RPMI8226 (cell line): ENCODE measurements around the gene ZBTB42.
"Not testable (repeated sequence)": the region's sequence is repeated elsewhere in the genome, so short reads cannot be mapped to it uniquely, and the experiment has no call there.

ENCODE experiments used
- DNase-seq: peaks from one replicate; pipeline ENCODE4 v3.0.0-alpha.2; 2015

The ZBTB42 gene

DNA sequence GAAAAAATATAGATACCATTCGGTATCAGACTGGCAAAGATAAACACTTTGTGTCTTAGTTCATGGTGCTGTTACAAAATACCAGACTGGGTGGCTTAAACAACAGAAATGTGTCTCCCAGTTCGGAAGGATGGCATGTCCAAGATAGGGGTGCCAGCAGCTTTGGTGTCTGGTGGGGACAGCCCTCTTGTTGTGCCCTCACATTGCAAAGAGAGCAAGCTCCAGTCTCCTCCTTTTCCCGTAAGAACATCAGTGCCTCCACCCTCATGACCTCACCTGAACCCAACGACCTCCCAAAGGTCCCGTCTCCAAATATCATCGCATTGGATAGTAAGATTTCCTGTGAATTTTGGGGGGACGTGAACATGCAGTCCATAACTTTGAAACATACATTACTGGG, 12.4 kb downstream of the ZBTB42 start:
- no peak for DNase-seq

- not testable (repeated sequence) for DNase-seq
Measured at GRCh38 chr14:104814701-104815100, 13.8 kb downstream of the ZBTB42 start.

DNA sequence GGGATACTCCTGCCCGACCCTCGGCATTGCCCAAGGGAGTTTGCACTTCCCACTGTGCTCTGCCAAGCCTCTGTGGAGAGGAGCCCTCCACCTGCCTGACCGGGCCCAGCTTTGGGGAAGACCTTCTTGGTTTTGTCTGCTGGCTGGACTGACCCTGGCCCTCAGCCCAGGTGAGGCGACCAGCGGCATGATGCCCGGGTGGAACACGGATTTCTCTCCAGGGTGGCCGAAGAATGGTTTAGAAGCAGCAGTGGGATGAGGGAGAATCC, 15.6 kb downstream of the ZBTB42 start:
- DNase-seq, result no peak

GRCh38 chr14:104817930-104818713, 17.2 kb downstream of the ZBTB42 start:
- no peak for DNase-seq

- DNase-seq, result no peak
Measured at GRCh38 chr14:104818714-104819161, 17.8 kb downstream of the ZBTB42 start.

- no peak for DNase-seq
Measured at GRCh38 chr14:104819361-104819781, 18.5 kb downstream of the ZBTB42 start.

- DNase-seq, result peak; percentile 13
Measured at GRCh38 chr14:104820669-104821228, 19.8 kb downstream of the ZBTB42 start.

- no peak for DNase-seq
Measured at GRCh38 chr14:104821229-104821945, 20.5 kb downstream of the ZBTB42 start.

- DNase-seq, result no peak
Measured at GRCh38 chr14:104821971-104822608, 21.2 kb downstream of the ZBTB42 start.

- no peak for DNase-seq
Measured at GRCh38 chr14:104822821-104823615, 22.1 kb downstream of the ZBTB42 start.

- DNase-seq, result no peak
Measured at GRCh38 chr14:104824353-104824997, 23.6 kb downstream of the ZBTB42 start.

DNA sequence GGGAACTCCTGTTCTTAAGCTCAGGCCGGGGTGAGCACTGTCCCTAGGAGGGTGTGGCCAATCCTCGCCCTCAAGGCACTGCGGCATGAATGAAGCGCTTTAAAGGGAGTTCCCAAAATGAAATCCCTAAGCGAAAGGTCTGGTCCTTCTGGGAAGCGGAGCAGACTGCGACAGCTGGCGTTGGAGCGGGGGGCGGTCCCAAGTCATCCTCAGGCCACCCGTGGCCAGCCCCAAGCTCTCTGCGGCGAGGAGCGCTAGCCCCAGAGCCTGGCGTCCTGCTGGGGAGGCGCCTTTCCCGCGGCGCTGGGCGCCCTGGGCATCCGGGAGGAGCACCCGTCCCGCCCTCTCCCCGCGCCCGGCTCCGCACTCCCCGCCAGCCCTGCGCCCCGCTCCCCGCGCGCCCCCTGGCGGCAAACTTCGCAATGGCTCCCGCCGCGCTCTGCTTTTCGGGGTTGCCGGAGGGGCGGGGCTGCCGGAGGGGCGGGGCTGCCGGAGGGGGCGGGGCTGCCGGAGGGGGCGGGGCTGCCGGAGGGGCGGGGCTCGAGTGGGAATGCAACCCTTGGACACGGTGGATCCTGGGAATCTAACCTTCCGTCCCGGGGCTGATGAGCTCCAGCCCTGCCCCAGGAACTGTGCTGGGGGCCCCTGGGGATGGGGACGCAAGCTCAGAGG, 25.4 kb downstream of the ZBTB42 start:
- peak; percentile 81 for DNase-seq

DNA sequence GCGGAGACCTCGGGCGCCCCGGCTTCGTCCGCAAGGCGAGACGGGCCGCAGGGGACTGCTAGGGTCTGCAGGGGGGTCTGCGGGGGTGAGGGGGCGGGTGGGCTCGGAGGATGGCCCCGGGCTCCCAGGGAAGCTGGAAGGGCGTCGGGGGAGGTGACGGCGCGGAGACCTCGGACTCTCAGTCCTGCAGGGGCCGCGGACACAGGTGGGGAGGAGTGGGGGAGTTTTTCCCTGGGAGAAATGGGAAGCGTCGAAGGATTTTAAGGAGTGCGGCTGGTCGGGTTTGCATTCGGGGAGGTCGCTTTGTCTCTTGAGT, 25.9 kb downstream of the ZBTB42 start:
- no peak for DNase-seq

- DNase-seq, result peak; percentile 65
Measured at GRCh38 chr14:104827177-104828055, 26.5 kb downstream of the ZBTB42 start.

- no peak for DNase-seq
Measured at GRCh38 chr14:104830781-104831180, 29.9 kb downstream of the ZBTB42 start.

DNA sequence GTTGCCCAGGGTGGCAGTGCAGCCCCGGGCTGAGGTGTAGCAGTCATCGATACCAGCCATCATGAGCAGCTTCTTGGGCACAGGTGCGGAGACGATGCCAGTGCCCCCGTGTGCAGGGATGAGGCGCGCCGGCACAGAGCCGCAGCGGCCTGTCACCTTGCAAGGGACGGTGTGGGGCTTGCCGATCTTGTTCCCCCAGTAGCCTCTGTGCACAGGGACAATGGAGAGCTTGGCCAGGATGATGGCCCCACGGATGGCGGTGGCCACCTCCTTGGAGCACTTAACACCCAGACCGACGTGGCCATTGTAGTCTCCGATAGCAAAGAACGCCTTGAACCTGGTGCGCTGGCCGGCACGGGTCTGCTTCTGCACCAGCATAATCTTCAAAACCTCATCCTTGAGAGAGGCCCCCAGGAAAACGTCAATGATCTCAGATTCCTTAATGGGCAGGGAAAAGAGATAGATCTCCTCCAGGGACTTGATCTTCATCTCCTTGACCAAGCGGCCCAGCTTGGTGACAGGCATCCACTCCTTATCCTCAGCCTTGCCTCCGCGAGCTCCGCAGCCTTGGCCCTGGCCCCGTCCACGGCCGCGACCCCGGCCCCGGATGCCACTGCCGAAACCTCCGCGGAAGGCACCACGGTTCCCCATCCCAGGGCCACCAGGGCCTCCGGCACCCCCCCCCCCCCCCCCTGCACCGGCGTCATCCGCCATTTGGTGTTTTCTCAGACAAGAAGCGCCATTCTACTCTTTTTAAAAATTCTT, 35.5 kb downstream of the ZBTB42 start:
- DNase-seq, result not testable (repeated sequence)

DNA sequence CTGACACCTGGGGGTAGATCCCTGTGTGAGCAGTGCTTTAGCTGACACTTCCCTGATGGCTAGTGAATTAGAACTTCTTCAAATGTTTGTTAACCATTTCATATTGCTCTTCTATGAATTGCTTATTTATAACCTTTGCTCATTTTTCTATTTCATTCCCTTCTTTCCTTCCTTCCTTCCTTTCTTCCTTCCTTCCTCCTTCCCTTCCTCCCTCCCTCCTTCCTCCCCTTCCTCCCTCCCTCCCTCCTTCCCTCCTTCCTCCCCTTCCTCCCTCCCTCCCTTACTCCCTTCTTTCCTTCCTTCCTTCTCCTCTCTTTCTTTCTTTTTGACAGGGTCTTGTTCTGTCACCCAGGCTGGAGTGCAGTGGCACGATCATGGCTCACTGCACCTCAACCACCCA, 40.8 kb downstream of the ZBTB42 start:
- DNase-seq, result no peak

- no peak for DNase-seq
Measured at GRCh38 chr14:104843006-104843405, 42.1 kb downstream of the ZBTB42 start.

DNA sequence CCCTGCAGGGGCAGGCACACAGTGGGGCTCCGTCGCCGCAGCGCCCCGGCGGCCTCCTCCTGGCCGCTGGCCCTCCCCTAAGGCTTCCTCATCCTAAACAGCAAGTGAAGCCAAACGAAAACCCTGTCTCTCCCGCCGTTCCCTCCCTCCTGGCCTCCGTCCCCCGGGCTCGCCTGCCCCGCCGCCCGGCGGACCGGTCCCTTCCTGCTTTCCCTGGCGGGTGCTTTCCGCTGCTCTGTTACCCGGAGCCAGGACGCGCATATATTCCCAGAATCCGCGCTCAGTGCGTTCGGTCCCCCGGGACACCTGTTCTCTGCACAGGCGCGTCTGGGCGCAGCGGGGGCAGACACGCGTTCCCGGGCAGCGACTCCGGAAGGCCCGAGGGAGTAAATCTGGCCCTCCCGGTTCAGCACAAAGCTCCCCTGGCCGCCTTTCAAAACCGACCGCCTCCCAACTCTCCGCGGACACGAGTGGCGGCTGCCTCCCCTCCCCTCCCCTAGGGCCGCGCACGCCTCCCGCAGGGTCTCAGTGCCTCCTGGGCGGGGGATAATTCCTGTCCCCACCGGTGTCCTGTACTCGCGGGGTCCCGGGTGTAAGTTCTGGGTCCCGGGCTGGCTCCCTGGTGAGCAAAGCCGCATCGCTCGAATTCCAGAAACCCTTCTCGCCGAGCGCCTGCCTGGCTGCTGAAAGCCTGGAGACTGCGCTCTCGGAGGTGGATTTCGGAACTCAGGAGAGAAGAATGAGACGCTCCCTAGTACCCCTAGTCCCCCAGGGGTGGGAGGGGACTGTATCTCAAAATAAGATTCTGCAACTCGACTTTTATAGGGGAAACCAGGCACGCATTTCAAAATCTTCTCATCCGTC, 42.8 kb downstream of the ZBTB42 start:
- DNase-seq, result no peak
